ENCODE measurements around the gene ACSS1. TPM values are rescaled to one million over a fixed set of nuclear protein-coding genes. Genes with fewer than 3 reads are reported as not detected.

Gene ACSS1
- total RNA-seq: 7.5 and 9.8 TPM in 2 replicates

DNA sequence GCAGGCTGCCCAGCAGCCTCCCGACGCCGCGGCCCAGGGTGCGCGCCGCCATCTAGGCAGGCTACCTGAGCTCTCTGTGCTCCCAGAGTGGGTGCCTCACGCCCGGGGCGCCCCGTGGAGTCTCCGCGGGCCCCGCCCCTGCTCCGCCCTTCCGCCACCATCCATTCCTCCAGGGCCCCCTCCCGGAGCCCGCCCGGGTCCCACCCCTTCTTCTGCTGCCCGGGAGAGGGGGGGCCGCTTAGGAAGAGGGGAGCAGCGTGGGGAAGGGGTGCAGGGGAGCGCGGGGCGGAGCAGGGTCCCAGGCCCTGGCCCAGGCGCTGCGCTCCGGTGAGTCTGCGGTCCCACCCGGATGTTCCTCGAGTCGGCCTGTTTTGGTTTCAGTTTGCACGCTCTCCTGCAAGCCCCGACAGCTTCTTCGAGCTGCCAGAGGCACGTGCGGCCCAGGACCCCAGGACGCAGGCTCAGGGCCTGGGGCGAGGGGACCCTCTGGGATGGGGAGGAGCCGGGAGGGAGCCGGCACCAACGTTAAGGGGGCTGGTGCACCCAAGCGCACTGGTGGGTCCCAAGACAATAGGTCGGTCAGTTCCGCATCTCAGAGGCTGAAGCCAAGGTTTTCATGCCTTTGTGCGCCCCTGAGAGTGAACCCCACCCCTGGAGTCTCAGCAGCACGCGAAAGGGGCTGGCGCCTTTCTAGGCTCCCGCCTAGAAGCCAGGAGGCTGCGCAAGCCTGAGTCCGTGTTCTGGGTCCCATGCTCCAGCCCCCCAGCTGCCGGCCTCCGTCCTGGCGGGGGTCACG lies at the start of gene ACSS1:
Gene ACSS1, minus strand, starts transcription at position 89 of the 796 bp plus-strand sequence. Its CDS starts 37 bp downstream, at position 52.

DNA sequence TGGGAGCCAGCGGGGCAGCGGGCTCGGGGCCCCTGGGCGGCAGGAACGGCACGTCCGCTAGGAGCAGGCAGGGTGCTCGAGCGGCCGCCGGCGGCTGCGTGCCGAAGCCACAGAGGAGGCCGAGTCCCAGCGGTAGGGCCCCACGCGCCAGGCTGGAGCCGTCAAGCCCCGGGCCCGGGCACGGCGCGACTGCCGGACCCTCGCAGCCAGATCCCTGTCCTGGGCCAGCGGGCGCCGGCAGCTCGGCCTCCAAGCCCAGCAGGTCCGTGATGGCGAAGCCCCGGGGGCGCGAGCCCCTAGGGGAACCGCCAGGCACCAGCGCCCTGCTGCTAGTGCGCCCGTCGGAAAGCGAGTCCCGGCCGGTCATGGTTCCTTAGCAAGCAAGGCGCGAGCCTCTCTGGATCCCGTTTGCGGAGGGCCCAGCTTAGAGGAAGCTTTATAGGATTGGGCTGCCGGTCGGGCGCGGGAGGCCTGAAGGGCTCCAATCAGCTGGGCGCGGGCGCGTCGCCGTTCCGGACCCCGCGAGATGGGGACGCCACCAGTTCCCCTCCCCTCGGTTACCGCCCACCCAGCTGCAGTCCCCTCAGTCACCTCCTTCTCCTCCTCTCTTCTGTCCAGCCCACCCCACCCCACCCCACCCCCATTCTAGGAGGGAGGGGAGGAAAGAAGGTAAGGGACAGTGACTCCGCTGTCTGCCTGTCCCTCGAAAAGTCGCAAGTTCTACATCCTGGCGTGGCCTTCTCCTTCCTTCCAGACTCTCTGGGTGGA lies 24.0 kb upstream of the ACSS1 start, which contains the start of gene VSX1:
Gene VSX1, minus strand, starts transcription at position 412 of the 768 bp plus-strand sequence. Its CDS starts 45 bp downstream, at position 367.

DNA sequence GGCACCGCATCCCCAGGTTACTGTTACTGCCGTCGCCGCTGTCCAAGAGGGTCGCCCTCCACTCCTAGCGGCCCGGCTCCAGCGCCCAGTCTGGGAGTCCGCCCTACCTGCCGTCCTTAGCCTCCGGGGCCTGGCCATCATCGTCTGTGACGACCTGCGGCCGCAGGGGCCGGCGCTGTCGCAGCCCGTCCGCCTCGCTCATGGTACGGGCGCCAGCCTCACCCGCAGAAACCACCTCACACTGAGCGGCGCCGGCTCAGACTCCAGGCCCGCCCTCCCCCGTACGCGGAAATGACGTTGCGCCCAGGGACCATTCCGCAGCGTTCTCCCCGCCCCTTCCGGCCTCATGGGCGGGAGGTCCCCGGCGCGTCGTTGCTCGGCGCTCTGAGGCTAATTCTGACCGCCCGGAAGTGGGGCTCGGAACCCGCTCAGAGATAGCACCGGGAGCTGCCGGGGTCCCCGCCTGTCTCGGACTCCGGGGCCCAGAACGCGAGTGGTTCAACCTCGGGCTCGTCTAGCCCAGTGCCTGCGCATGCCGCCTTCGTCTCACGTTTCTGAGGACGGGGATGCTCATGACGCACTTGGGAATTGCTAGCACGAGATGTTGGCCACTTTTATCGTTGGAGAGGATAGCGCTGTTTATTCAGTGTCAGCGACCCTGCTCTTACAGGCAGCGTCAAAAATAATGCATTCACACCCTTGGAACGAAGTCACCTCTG lies 65.3 kb downstream of the ACSS1 start, which contains the start of gene APMAP:
Gene APMAP, minus strand, starts transcription at position 265 of the 719 bp plus-strand sequence. Its CDS starts 63 bp downstream, at position 202.

Small RNAs within 50 kb of the gene (small RNA-seq; reads per million reads assigned to genes)
- gene RNU6-1257P: not detected

Other genes starting within 250 kb of the ACSS1 start
- not detected in 2 replicates for gene CST7, start 108.9 kb downstream of the ACSS1 start, total RNA-seq
- gene APMAP, start 65.4 kb downstream of the ACSS1 start, total RNA-seq: 88.7 and 105 TPM in 2 replicates
- gene VSX1, start 24.0 kb upstream of the ACSS1 start, total RNA-seq: not detected in 2 replicates
- 46.9 and 54.7 TPM in 2 replicates for gene ENTPD6, start 137.6 kb upstream of the ACSS1 start, total RNA-seq
- gene PYGB, start 189.9 kb upstream of the ACSS1 start, total RNA-seq: 75.8 and 76.3 TPM in 2 replicates